Inflammatory macrophage (primary cell): Measurements from ENCODE around the gene P2RY2.
"Not testable (repeated sequence)": the region's sequence is repeated elsewhere in the genome, so short reads cannot be mapped to it uniquely, and the experiment has no call there.

ENCODE experiments used
- DNase-seq, 2 donors: peaks; one replicate each; pipeline ENCODE4 v3.0.0-alpha.2; 2020 to 2022

The P2RY2 gene

GRCh38 chr11:73188301-73188700 is 29.8 kb upstream of the P2RY2 start:
- DNase-seq: no peak

- peak; percentile 82 to 85 for DNase-seq
Measured at GRCh38 chr11:73189315-73189714, 28.8 kb upstream of the P2RY2 start.

GRCh38 chr11:73189723-73190556 is 28.1 kb upstream of the P2RY2 start:
- DNase-seq: no peak

- no peak for DNase-seq
Measured at GRCh38 chr11:73190557-73190885, 27.6 kb upstream of the P2RY2 start.

GRCh38 chr11:73191151-73191550 is 26.9 kb upstream of the P2RY2 start:
- DNase-seq: no peak

GRCh38 chr11:73192272-73192671 is 25.8 kb upstream of the P2RY2 start:
- no peak for DNase-seq

- peak in 1 of 2 donors; percentile 17 for DNase-seq
Measured at GRCh38 chr11:73193251-73194033, 24.6 kb upstream of the P2RY2 start.

- no peak for DNase-seq
Measured at GRCh38 chr11:73194034-73194507, 24.0 kb upstream of the P2RY2 start.

- DNase-seq: no peak
Measured at GRCh38 chr11:73194593-73194992, 23.5 kb upstream of the P2RY2 start.

- DNase-seq: no peak
Measured at GRCh38 chr11:73195191-73196007, 22.7 kb upstream of the P2RY2 start.

- DNase-seq: no peak
Measured at GRCh38 chr11:73196576-73196975, 21.5 kb upstream of the P2RY2 start.

GRCh38 chr11:73197348-73197747 is 20.7 kb upstream of the P2RY2 start:
- DNase-seq: peak; percentile 41 to 43

- not testable (repeated sequence) for DNase-seq
Measured at GRCh38 chr11:73197787-73198186, 20.3 kb upstream of the P2RY2 start.

- peak in 1 of 2 donors; percentile 39 for DNase-seq
Measured at GRCh38 chr11:73198677-73199076, 19.4 kb upstream of the P2RY2 start.

GRCh38 chr11:73199446-73199845 is 18.6 kb upstream of the P2RY2 start:
- DNase-seq: no peak

GRCh38 chr11:73200256-73200655 is 17.8 kb upstream of the P2RY2 start:
- DNase-seq: peak; percentile 66 to 78

- peak in 1 of 2 donors; percentile 38 for DNase-seq
Measured at GRCh38 chr11:73201249-73201648, 16.8 kb upstream of the P2RY2 start.

- no peak for DNase-seq
Measured at GRCh38 chr11:73201888-73202780, 15.9 kb upstream of the P2RY2 start.

- no peak for DNase-seq
Measured at GRCh38 chr11:73203322-73203721, 14.8 kb upstream of the P2RY2 start.

GRCh38 chr11:73203790-73204189 is 14.3 kb upstream of the P2RY2 start:
- DNase-seq: peak; percentile 50 to 64

- peak; percentile 94 to 97 for DNase-seq
Measured at GRCh38 chr11:73204711-73205121, 13.4 kb upstream of the P2RY2 start.
